HUES6 (cell line): ENCODE data around the gene COL21A1.

ENCODE experiments used
- H3K27ac ChIP-seq: 2 replicates; pipeline ENCODE4 v1.7.0; 2013; ENCODE audit warnings: low read depth, mild to moderate bottlenecking, low read length, inconsistent platforms
- H3K27me3 ChIP-seq: 2 replicates; pipeline ENCODE4 v1.6.1; 2013; ENCODE audit warnings: low read length; ENCODE audit not compliant: control insufficient read depth, insufficient read depth
- H3K36me3 ChIP-seq: 2 replicates; pipeline ENCODE4 v1.6.1; 2013; ENCODE audit warnings: low read length; ENCODE audit not compliant: control insufficient read depth, insufficient read depth
- H3K4me1 ChIP-seq: 2 replicates; pipeline ENCODE4 v1.6.1; 2013; ENCODE audit warnings: low read length; ENCODE audit not compliant: control insufficient read depth, insufficient read depth
- H3K4me3 ChIP-seq: 2 replicates; pipeline ENCODE4 v1.5.1; 2013; ENCODE audit warnings: low read depth, low read length
- H3K9ac ChIP-seq: one replicate; pipeline ENCODE4 v1.6.1; 2013; ENCODE audit warnings: mild to moderate bottlenecking, low read length
- H3K9me3 ChIP-seq: 2 replicates; pipeline ENCODE4 v1.6.1; 2013; ENCODE audit warnings: low read depth, low read length; ENCODE audit not compliant: control insufficient read depth, insufficient read depth

The COL21A1 gene

GRCh38 chr6:56033401-56033800, 214.0 kb downstream of the COL21A1 start:
- H3K36me3 ChIP-seq, result no peaks in the 10 kb centered on the region
- H3K27me3 ChIP-seq, result no peaks in the 10 kb centered on the region
- H3K4me1 ChIP-seq, result no peaks in the 10 kb centered on the region
- H3K4me3 ChIP-seq, result no peak overlapping the region
- H3K9ac ChIP-seq, result no peak overlapping the region
- H3K9me3 ChIP-seq, result no peaks in the 10 kb centered on the region
- H3K27ac ChIP-seq, result no peak overlapping the region

DNA sequence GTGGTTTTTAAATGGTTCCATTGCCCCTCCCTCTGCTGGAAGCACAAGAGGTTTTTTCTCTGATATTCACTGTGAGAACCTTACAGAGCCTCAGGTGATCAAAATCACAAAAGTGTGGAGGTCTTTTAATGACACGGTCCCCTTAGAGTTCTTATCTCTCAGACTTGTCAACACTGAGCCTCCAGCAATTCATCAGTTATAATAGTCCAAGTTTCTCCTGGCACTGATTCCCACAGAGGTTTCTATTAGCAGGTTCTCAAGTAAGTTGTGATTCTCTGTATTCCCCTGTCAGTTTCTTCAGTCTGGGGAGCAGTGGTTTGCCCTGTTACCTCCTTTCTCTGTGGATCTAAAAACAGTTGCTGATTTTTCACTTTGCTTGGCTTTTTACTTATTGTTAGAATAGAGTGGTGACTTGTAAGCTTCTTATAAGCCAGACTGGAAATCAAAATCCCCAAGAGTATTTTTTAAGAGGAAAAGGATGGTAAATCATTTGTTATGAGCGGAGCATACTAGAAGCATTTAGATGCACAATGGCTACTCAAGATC, 214.6 kb downstream of the COL21A1 start:
- Histone ChIP-seq H3K27me3 (no peaks in the 10 kb centered on the region), H3K4me3 (no peak overlapping the region), H3K27ac (no peak overlapping the region), H3K36me3 (no peaks in the 10 kb centered on the region), H3K9ac (no peak overlapping the region), H3K4me1 (no peaks in the 10 kb centered on the region), H3K9me3 (no peaks in the 10 kb centered on the region)

DNA sequence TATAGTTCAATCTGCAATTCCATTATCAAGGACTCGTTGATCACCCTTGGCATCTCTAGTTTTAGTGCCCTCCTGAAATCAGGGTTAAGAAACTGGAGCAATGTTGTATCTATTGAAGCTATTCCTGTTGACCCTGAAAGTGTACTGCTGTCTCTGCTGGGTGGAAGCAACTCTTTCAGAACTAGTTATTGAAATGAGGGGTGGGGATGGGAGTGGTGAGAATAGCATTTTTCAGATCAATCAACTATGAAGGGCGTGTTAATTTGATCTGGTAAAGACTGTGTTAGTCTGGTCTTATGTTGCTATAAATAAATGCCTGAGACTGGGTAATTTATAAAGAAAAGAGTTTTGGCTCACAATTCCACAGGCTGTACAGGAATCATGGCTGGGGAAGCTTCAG, 219.5 kb downstream of the COL21A1 start:
- no peaks in the 10 kb centered on the region for H3K27me3 ChIP-seq
- H3K4me1 ChIP-seq, result no peaks in the 10 kb centered on the region; the same call in 1 of the 2 replicates
- no peaks in the 10 kb centered on the region for H3K9me3 ChIP-seq
- no peak overlapping the region for H3K4me3 ChIP-seq
- no peak overlapping the region for H3K9ac ChIP-seq
- H3K27ac ChIP-seq, result no peak overlapping the region
- H3K36me3 ChIP-seq, result no peaks in the 10 kb centered on the region

- peaks cover 5% of the 10 kb centered on the region for H3K4me1 ChIP-seq
- no peaks in the 10 kb centered on the region for H3K36me3 ChIP-seq
- no peaks in the 10 kb centered on the region for H3K27me3 ChIP-seq
Measured at GRCh38 chr6:56026455-56027180, 220.8 kb downstream of the COL21A1 start.

DNA sequence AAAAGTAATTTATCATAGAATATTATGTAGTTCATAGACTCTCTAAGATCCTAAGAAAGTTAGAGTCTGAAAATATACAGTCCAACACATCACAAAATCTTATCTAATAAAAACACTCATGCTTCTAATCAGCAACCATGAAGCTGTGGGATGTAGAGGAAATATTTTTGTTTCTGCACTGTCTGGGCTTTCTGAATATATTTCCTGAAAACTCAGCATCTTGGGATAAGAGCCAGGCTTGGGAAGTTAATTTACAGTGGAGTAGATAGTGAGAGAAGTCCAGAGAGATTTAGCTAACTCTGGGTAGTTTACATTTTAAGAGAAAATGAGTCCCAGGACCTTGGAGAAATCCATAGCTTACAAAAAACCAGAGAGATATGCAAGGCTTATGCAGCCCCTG, 221.6 kb downstream of the COL21A1 start:
- peaks cover 5% of the 10 kb centered on the region for H3K4me1 ChIP-seq
- no peaks in the 10 kb centered on the region for H3K36me3 ChIP-seq
- H3K9me3 ChIP-seq, result no peaks in the 10 kb centered on the region
- no peak overlapping the region for H3K9ac ChIP-seq
- no peaks in the 10 kb centered on the region for H3K27me3 ChIP-seq
- no peak overlapping the region for H3K4me3 ChIP-seq
- H3K27ac ChIP-seq, result no peak overlapping the region

More at GRCh38 chr6:56026455-56027180, 220.8 kb downstream of the COL21A1 start:
- Histone ChIP-seq H3K4me3 (no peak overlapping the region), H3K9ac (no peak overlapping the region), H3K27ac (no peak overlapping the region), H3K9me3 (no peaks in the 10 kb centered on the region)

GRCh38 chr6:56024931-56025330, 222.4 kb downstream of the COL21A1 start:
- Histone ChIP-seq H3K36me3 (no peaks in the 10 kb centered on the region), H3K27me3 (no peaks in the 10 kb centered on the region), H3K27ac (no peak overlapping the region), H3K9me3 (no peaks in the 10 kb centered on the region), H3K4me1 (peaks cover 5% of the 10 kb centered on the region), H3K4me3 (no peak overlapping the region), H3K9ac (no peak overlapping the region)

DNA sequence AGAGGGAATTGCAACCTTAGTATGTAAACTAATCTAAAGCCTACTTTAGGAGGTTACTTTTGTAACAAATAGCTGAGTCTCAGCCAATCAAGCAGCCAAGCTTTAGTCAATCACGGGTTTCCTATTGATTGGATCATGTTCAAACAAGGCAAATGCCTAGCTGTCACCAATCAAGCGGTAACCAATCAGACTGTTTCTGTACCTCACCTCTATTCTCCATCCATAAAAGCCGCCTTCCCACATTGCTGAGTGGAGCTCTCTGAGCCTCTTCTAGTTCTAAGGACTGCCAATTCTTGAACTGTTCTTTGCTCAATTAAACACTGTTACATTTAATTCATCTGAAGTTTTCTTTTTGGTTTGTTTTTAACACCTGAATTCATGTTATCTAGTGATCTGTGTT, 223.6 kb downstream of the COL21A1 start:
- Histone ChIP-seq H3K36me3 (no peaks in the 10 kb centered on the region), H3K9me3 (no peaks in the 10 kb centered on the region), H3K4me3 (no peak overlapping the region), H3K4me1 (peaks cover 5% of the 10 kb centered on the region), H3K27ac (no peak overlapping the region), H3K27me3 (no peaks in the 10 kb centered on the region), H3K9ac (no peak overlapping the region)

- Histone ChIP-seq H3K27ac (no peak overlapping the region), H3K4me3 (no peak overlapping the region), H3K9ac (no peak overlapping the region), H3K27me3 (no peaks in the 10 kb centered on the region), H3K9me3 (no peaks in the 10 kb centered on the region), H3K36me3 (no peaks in the 10 kb centered on the region), H3K4me1 (peaks cover 5% of the 10 kb centered on the region)
Measured at GRCh38 chr6:56022678-56023077, 224.7 kb downstream of the COL21A1 start.

- Histone ChIP-seq H3K4me1 (peaks cover 5% of the 10 kb centered on the region), H3K4me3 (no peak overlapping the region), H3K9ac (no peak overlapping the region), H3K9me3 (no peaks in the 10 kb centered on the region), H3K27me3 (no peaks in the 10 kb centered on the region), H3K27ac (no peak overlapping the region), H3K36me3 (no peaks in the 10 kb centered on the region)
Measured at GRCh38 chr6:56021943-56022342, 225.4 kb downstream of the COL21A1 start.

GRCh38 chr6:56019973-56020372, 227.4 kb downstream of the COL21A1 start:
- Histone ChIP-seq H3K36me3 (no peaks in the 10 kb centered on the region), H3K27ac (no peak overlapping the region), H3K9me3 (no peaks in the 10 kb centered on the region), H3K4me3 (no peak overlapping the region), H3K4me1 (peaks cover 5% of the 10 kb centered on the region), H3K27me3 (no peaks in the 10 kb centered on the region), H3K9ac (no peak overlapping the region)

DNA sequence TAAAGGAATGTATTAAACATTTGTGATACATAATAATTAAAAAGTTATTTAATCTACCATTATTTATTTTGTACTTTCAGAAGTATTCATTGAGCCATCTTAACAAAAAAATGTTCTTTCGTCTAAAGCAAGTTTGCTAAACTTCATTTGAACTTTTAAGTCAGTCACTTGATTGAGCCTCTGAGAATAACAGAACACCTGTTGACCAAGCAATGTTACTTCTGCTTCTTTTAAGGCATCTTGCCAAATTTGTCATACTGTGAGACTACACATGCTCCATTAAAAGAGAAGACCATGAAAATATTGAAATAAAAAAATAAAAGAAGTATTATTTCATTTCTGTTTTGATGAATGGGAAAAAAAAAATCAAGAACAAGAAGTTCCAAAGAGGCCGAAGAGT, 230.2 kb downstream of the COL21A1 start:
- no peaks in the 10 kb centered on the region for H3K27me3 ChIP-seq
- H3K9ac ChIP-seq, result no peak overlapping the region

More for the DNA sequence above, 230.2 kb downstream of the COL21A1 start:
- H3K36me3 ChIP-seq, result no peaks in the 10 kb centered on the region
- H3K4me3 ChIP-seq, result no peak overlapping the region
- H3K4me1 ChIP-seq, result peaks cover 3% of the 10 kb centered on the region
- H3K27ac ChIP-seq, result no peak overlapping the region
- H3K9me3 ChIP-seq, result no peaks in the 10 kb centered on the region
